Activated CD8-positive, alpha-beta memory T cell treated with anti-CD3 and anti-CD28 coated beads for 24 hours (primary cell): ENCODE data around the gene SHC4.

Experiments
- DNase-seq: peaks from one replicate; pipeline ENCODE4 v3.0.0-alpha.2; 2020

The SHC4 gene

DNA sequence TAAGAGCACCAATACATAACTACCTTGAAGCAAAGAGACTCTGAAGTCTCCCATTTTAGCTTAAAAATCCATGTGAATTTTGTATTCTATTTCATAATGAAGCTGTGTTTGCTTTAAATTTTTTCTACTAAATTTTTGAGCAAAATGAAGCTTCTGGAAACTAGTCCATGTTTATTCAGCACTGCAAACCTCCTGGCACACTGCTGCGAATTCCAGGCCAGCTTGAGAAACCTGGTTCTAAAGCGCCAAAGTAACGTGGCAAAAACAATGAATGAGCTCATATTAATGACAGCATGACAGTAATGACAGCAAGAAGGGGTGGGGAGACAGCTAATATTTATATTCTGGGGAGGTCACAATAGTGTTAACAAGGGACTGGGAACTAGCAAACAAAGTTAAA lies 178.5 kb downstream of the SHC4 start:
- no peak for DNase-seq

DNA sequence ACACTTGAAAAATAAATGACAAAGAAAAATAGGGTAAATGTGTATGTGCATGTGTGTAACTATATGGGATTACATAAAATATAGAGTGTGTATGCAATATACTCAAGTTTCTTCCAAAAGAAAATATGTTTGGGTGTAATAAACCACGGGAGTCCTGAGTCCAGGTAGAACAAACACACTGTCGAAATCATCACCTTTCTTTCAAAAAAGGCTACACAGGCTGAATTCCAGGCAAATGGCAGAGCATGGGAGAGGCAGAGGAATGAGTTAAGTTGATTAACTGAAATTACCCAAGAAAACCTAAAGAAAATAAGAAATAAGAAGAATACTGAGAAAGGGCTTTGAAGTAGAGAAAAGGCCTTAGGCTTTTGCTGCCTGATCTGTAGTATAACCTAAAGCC lies 179.0 kb downstream of the SHC4 start:
- no peak for DNase-seq

DNA sequence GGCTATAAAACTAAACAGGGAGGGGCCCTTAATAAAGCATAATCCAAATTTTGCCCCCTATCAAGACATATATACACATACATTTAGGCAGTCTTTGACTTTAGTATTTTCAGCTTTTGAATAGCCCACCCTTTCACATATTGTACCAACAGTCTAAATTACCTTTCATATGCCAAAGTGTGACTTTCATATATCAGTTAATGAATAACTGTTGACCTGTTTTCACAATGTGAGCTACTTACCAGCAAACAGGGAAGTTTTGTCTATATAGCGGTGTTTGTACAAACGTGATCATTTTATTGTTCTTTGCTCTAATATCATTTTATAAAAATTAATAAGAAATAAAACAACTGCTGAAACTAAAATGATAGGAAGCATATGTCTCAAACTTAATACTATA lies 180.8 kb downstream of the SHC4 start:
- no peak for DNase-seq

DNA sequence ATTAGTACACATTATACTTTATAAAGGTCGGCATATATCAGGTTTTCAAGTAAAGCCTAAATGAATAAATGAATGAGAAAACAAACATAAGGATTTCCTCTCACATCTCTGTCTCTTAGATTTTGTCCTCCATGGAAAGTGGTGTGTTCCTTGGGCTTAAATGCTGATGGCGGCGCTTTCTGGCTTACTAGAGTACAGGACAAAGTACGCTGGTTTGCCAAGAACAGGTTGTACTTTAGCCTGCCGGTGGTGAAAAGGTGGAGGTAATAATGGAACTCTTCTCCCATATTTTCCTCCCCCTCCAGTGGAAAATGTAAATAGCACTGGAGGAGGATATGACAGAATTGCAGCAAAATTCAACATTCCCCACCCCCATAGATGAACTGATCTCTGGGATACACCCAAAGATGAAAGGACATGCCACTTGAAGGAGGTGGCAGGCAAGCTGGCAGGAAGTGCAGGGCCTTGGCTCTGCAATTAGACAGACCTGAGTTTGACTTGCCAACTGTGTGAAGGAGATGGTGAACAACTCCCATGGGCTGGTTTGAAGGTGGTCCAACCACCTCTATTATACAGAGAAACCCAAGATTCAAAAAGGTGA lies 182.1 kb downstream of the SHC4 start:
- DNase-seq, result no peak

DNA sequence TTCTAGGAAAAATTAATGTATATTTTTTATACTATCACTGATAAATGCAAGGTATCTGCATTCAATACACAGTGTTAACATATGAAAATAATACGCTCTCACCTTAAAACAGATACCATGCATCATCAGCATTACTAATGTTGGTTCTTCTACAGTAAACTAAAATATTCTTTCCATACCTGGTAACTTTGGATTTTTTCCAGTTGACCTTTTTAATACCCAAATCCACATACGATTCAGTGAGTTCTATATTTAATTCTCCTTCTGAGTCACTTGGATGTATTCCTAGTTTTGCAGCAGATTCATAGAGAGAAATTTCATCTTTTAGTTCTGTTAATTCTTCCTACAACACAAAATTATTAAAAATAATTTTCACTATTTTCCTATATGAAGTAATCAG lies 182.7 kb downstream of the SHC4 start:
- DNase-seq, result no peak

DNA sequence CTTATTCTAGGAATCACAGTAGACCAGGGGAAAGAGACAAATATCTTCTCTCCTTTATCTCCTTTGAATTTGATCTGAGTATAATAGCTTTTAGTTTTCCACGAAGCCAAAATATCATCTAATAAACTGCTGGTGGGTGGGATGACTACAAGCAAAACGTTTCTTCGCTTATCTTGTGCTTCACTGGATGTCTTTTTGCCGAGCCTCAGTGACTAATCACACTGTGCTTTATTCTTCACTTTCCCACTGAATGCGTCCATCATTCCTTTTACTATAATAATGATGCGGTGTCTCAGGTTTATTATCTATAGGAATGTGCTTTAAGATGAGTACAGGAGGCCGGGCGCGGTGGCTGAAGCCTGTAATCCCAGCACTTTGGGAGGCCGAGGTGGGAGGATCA lies 185.4 kb downstream of the SHC4 start:
- DNase-seq, result no peak

DNA sequence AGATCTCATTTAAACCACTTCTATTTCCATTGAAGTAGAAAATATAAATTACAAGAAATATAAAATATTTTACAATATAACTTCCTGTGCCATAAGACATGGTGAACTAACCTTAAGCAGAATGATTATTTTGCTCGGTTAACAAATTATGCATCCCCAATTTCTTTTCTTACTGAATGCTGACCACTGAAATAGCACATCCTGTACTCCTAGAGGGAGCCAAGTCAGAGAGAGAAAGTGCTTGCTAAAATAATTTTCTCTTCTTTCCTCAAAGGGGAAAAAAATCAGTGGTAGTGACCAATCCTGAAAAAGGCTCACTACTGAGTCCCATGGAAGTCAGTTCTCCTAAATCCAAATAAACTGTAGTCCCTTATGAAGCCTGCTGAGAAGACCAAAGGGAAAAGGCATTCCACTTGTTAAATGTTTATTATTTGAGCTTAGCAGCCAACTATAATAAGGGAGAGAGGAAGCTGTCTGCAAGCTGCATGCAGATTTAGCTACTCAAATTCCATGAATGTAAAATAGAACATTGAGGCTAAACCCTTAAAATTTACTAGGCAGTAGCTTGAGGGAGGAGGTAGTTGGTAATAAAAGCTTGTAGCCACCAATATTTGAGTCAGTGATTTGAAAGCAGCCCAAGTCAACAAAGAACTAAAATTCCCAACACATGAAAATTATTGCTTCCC lies 185.9 kb downstream of the SHC4 start:
- no peak for DNase-seq

DNA sequence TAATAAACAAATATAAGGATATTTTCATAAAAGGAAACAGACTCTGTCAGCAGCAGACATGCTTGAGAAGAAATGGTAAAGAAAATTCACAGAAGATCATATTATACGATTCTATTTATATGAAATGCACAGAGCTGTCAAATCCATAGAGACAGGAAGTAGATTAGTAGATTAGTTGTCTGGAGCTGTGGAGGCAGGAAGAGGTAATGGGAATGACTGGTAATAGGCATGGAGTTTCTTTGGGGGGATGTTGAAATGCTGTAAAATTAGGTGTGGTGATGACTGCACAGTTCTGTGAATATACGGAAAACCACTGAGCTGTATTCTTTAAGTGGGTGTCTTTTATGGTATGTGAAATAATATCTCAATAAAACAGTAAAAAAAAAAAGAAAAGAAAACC lies 188.2 kb downstream of the SHC4 start:
- DNase-seq, result no peak

DNA sequence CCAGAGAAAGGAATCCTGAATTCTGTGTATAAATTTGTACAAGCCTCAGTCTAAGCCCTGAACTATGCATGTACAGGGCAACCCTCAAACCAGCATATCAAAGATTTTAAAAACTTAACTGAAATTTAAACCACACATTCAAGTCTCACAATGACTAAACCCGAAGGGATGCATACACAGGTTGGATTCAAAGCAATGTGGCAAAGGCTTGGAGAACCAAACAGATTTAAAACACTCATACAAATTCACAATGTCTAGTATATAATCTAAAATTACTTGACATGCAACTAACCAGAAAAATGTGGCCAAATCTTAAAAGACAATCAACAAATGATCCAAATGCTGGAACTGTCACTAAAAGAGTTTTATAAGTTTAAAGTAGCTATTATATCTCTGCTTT lies 189.2 kb downstream of the SHC4 start:
- DNase-seq, result no peak
